GM18951 (cell line): ENCODE results near the gene PRCC.

Experiments
- POLR2A ChIP-seq: IDR thresholded peaks from 4 replicates; pipeline ENCODE4 v1.6.1; 2011; ENCODE audit warnings: mild to moderate bottlenecking; ENCODE audit not compliant: insufficient read length, insufficient read depth; ENCODE audit errors: extremely low read depth
- in situ Hi-C: fragments of 300-500 bp; cut with MboI; formaldehyde crosslinking; loops from one replicate; pipeline ENCODE4 v1.12.0; 2022; ENCODE audit warnings: low sequenced_read_pairs, mixed read lengths, inconsistent platforms; ENCODE audit not compliant: unreplicated experiment

Gene PRCC

DNA sequence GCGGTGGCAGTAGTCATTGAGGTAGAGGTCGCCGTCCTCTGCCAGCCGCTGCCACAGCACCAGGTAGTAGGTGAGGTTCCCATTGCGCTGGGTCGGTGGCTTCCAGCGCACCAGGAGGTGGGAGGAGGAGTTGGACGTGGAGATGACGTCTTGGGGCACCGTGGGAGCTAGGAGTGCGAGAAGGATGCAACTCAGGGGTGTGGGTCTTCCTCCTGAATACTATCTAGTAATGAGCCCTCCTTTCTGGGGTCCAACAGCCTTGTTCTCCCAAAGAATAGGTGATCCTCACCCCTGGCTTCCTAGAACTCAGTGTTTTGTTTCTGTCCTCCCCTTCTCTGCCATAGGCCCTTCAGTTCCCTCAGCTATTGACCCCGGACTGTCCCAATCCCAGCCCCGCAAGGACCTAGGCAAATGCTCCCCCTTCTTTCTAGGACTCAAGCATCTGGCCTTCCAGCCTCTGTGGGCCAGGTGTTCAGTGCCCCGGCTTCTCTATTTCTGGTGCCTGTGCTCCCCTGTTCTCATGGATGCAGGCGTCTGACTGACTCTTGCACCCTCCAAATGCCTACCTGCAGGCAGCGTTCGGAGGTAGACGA is 78.7 kb downstream of the PRCC start:
- in situ Hi-C loops: no loop called here
- TF ChIP-seq POLR2A: no peak

DNA sequence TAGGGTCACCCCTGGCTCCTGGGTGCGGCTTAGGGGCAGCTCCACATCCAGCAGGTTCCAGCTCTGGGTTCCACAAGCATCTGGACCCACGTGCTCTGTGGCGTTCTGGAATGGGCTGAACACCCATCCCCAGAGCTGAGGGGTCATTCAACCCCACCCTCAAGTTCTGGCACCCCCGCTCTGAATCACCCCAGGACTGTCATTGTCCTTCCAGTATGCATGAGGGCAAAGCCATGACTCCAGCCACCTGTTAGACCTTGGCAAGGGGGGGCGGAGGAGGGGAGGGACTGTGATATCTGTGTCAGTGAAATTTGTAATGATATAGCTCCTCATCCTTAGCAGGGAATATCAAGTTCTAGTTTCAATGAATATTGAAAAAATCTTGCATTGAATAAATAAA is 79.3 kb downstream of the PRCC start:
- TF ChIP-seq POLR2A: no peak
- in situ Hi-C loops: no loop called here

DNA sequence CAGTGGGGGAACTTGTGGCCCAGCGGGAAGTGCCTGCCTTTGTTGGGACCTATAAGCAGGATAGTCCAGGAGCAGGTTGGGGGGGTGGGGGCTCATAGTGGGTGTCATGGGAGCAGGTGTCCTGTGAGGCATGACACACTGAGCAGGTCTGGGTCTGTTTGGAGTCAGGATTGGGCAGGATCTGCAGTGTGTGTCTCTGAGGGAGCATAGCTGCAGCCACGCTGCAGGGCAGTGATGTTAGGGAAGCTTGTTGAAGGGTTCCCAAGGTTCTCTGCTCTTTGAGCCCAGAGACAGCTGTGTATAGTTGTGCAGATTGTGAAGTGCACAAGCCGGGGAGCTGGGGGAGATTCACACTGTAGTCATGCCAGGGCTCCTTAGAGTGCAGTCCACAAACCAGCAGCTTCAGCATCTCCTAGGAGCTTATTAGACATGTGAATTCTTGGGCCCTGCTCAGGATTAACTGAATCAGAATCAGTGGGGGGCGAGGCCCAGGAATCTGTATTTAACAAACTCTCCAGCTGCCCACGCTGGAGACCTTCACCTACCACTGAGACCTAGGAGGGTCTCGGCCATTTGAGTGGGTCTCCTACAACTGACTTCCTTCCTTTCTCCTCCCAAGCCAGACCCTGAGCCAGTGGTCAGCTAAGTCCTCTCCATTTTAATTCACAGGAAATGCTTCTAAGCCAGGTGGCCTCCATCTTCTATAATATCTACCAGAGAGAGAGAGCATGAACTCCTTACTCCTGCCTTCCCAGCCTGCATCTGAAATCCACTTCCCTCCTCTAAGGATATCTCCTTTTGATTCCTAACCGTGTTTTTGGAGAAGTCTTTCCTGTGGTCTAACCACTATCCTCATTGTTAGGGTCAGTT is 80.5 kb downstream of the PRCC start:
- in situ Hi-C loops: no loop called here
- no peak for TF ChIP-seq POLR2A

DNA sequence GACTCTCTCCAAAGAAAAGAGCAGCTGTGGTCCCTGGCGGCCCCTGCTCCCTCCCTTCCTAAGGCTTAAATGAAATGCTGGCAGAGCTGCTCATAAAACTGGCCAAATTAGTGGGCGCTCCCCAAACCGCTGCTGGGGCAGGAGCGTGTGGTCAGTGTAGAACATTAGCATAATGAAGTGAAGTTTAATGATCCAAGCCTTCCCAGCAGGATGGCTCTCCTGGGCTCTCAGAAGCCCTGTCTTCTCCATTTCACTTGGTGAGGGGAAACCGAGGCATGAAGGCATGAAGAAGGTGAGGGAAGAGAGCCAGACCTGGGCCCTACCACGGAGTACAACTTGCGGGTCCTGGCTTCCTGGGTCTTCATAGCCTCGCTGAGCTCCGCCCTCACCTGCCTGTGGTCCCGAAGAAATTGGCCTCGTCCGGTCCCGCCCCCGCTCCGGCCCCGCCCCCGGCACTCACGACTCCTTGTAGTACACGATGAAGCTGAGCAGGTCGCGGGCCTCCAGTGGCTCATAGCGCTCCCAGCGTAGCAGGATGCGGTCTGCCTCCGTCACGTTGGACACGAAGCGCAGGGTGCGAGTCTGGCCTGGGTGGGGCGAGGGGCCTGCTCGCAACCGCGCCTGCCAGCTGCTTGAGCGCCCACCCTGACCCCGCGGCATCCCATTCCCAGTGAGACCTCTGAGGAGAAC is 81.3 kb downstream of the PRCC start:
- in situ Hi-C loops: no loop called here
- no peak for TF ChIP-seq POLR2A

DNA sequence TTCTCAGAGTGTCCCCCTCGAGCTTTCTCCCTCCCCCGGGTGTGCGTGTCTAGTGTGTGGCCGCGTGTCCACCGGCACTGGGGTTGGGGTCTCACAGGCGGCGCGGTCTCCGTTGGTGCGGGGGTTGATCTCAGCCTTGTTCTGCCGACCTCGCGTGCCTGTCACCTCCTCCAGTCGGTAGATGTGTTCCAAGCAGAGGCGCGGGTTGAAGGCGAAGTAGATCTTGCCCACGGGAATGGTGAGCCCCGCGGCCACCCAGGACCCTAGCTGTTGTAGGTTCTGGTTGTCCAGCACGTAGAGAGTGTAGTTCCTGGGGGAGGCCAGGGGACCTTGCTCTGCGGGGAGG is 81.8 kb downstream of the PRCC start:
- no peak for TF ChIP-seq POLR2A
- in situ Hi-C loops: no loop called here
